T-cell (primary cell): ENCODE measurements around the gene ADPRM. TPM values are rescaled to one million over a fixed set of nuclear protein-coding genes. Genes with fewer than 3 reads are reported as not detected.
A peak's percentile ranks its signal among the peaks of the same experiment; 100 is the strongest.

Experiments used
- ATAC-seq, 4 experiments: fragments of 200-7000 bp in 3 of 4; fragments of 150-1000 bp in 1 of 4; cut with Tn5 transposase; replicated peaks in 1 of 4; 1 replicate in 3 of 4; 2 replicates in 1 of 4; pipeline ENCODE4 v1.10.0; 2021; ENCODE audit warnings: moderate library complexity in 3 of 4, mild to moderate bottlenecking in 2 of 4, moderate number of reproducible peaks in 1 of 4
- CTCF ChIA-PET, 2 donors: fragments of 300-600 bp; sonication (Branson Sonifier 250); formaldehyde crosslinking; loops; one replicate each; lab custom pipeline; 2022; ENCODE audit warnings: antibody characterized with exemption in 2 of 2; lab: Charles Lee
- POLR2A ChIA-PET, 2 donors: fragments of 300-600 bp; sonication (Branson Sonifier 250); formaldehyde crosslinking; loops; one replicate each; lab custom pipeline; 2022; ENCODE audit warnings: antibody characterized with exemption in 2 of 2; lab: Charles Lee
- DNase-seq, 35 experiments: peaks; one replicate each; pipeline versions ENCODE4 v3.0.0 to v3.0.0-alpha.2; 2013 to 2023
- H3K27ac ChIP-seq: one replicate; pipeline ENCODE4 v1.5.1; 2013; ENCODE audit warnings: low read length
- H3K27me3 ChIP-seq, 2 experiments: replicated peaks in 1 of 2; 1 replicate in 1 of 2; 2 replicates in 1 of 2; pipeline versions ENCODE4 v1.6.1 to v1.7.0; 2013; ENCODE audit warnings: low read length in 1 of 2, mixed read lengths in 1 of 2; ENCODE audit not compliant: control insufficient read depth in 2 of 2, insufficient read depth in 2 of 2; ENCODE audit errors: extremely low read depth in 1 of 2
- H3K36me3 ChIP-seq, 2 donors: 1 replicate in 1 of 2; 2 replicates in 1 of 2; pipeline versions ENCODE4 v1.6.1 to v1.7.0; 2013; ENCODE audit warnings: low read length in 1 of 2; ENCODE audit not compliant: control insufficient read depth in 2 of 2, insufficient read depth in 1 of 2; ENCODE audit errors: extremely low read depth in 1 of 2
- H3K4me1 ChIP-seq, 2 experiments: 1 replicate in 1 of 2; 2 replicates in 1 of 2; pipeline versions ENCODE4 v1.6.1 to v1.7.0; 2013; ENCODE audit warnings: low read length in 2 of 2, mixed read lengths in 1 of 2; ENCODE audit not compliant: insufficient read depth in 2 of 2, control insufficient read depth in 1 of 2; ENCODE audit errors: extremely low read depth in 1 of 2
- H3K4me3 ChIP-seq, 2 donors: 1 replicate in 1 of 2; 2 replicates in 1 of 2; pipeline versions ENCODE4 v1.5.1 to v1.7.0; 2013; ENCODE audit warnings: mild to moderate bottlenecking in 2 of 2, low read length in 1 of 2, moderate library complexity in 1 of 2; ENCODE audit not compliant: control insufficient read depth in 1 of 2; ENCODE audit errors: extremely low read depth in 1 of 2
- H3K9me3 ChIP-seq: 2 replicates; pipeline ENCODE4 v1.7.0; 2013
- H3K27ac Mint-ChIP-seq, 2 donors: one replicate each; pipeline ENCODE4 v1.8.0; 2020 to 2021; ENCODE audit warnings: mild to moderate bottlenecking in 2 of 2, mixed read lengths in 2 of 2
- H3K27me3 Mint-ChIP-seq, 2 donors: one replicate each; pipeline ENCODE4 v1.8.0; 2021 to 2022; ENCODE audit warnings: mixed read lengths in 2 of 2
- H3K36me3 Mint-ChIP-seq: one replicate; pipeline ENCODE4 v1.8.0; 2021; ENCODE audit warnings: mixed read lengths
- H3K4me1 Mint-ChIP-seq, 3 donors: one replicate each; pipeline ENCODE4 v1.8.0; 2020 to 2022; ENCODE audit warnings: mixed read lengths in 3 of 3, mild to moderate bottlenecking in 1 of 3
- H3K4me3 Mint-ChIP-seq, 3 donors: one replicate each; pipeline ENCODE4 v1.8.0; 2020 to 2022; ENCODE audit warnings: mild to moderate bottlenecking in 3 of 3, mixed read lengths in 3 of 3, moderate library complexity in 3 of 3
- H3K9me3 Mint-ChIP-seq, 3 donors: one replicate each; pipeline ENCODE4 v1.8.0; 2020 to 2022; ENCODE audit warnings: mixed read lengths in 3 of 3
- WGBS: methylation state at CpG from one replicate; pipeline ENCODE4 v1.1.5; 2013; ENCODE audit warnings: missing lambda C conversion rate; ENCODE audit not compliant: insufficient coverage; 5-methylcytosine and 5-hydroxymethylcytosine counted together
- total RNA-seq, 35 experiments: library from RNA in 6 of 35; stranded (reverse) in 6 of 35; fragments of 120-200 nt in 1 of 35; gene quantifications; one replicate each; pipeline versions ENCODE4 v1.2.1 to v1.2.4 and lab custom pipeline; 2013 to 2026

ADPRM gene
- total RNA-seq, 5 donors from 2014 or later (not counting 1 experiment from before 2014, with no cell fraction given), result 22.0 to 46.5 (median 31.7) TPM

- Mint-ChIP-seq H3K4me1 (peaks cover 61 to 68% (median 68%) of the 10 kb centered on the region in 3 donors), H3K4me3 (no peak overlapping the region), H3K27ac (peak overlapping the region; percentile 4 to 57), H3K36me3 (peaks cover 29% of the 10 kb centered on the region), H3K27me3 (no peaks in the 10 kb centered on the region), H3K9me3 (no peaks in the 10 kb centered on the region)
- no peaks in the 10 kb centered on the region for H3K27me3 ChIP-seq
- H3K9me3 ChIP-seq, result no peaks in the 10 kb centered on the region
- ChIA-PET CTCF (interaction anchor here in 1 of 2 donors (0.6 kb wide), 1 partner anchor 38 kb away, joined by 5 read pairs; no protein-coding TSS in a partner anchor), POLR2A (interaction anchor here in 1 of 2 donors (0.6 kb wide), 1 partner anchor 86 kb away, joined by 4 read pairs; no protein-coding TSS in a partner anchor)
- ATAC-seq, result no peak
- WGBS, result 83% methylated on average over 3 of the region's 5 CpGs
- DNase-seq, result no peak
- peaks cover 0 to 56% of the 10 kb centered on the region in 2 donors for H3K36me3 ChIP-seq
- H3K27ac ChIP-seq, result no peak overlapping the region
- peaks cover 9 to 22% of the 10 kb centered on the region in 2 experiments for H3K4me1 ChIP-seq
- H3K4me3 ChIP-seq, result no peak overlapping the region
Observed at GRCh38 chr17:10705727-10706126, 8.3 kb downstream of the ADPRM start.

- ChIA-PET CTCF (no interaction called here), POLR2A (no interaction called here)
- Histone ChIP-seq H3K27ac (no peak overlapping the region), H3K9me3 (no peaks in the 10 kb centered on the region), H3K4me3 (no peak overlapping the region), H3K4me1 (no peaks in the 10 kb centered on the region), H3K27me3 (no peaks in the 10 kb centered on the region), H3K36me3 (peaks cover 3 to 42% of the 10 kb centered on the region in 2 donors)
- 80% methylated on average over 1 of the region's 2 CpGs for WGBS
- H3K27me3 Mint-ChIP-seq, result no peaks in the 10 kb centered on the region
- H3K4me3 Mint-ChIP-seq, result no peak overlapping the region
- H3K4me1 Mint-ChIP-seq, result peaks cover 9 to 21% (median 15%) of the 10 kb centered on the region in 3 donors
- DNase-seq (no peak), ATAC-seq (no peak)
- H3K9me3 Mint-ChIP-seq, result no peaks in the 10 kb centered on the region
- peaks cover 36% of the 10 kb centered on the region for H3K36me3 Mint-ChIP-seq
- no peak overlapping the region for H3K27ac Mint-ChIP-seq
Observed at GRCh38 chr17:10713318-10713717, 15.9 kb downstream of the ADPRM start.

GRCh38 chr17:10716218-10716617, 18.8 kb downstream of the ADPRM start:
- H3K9me3 ChIP-seq, result no peaks in the 10 kb centered on the region
- H3K4me3 ChIP-seq, result no peak overlapping the region
- Mint-ChIP-seq H3K27ac (no peak overlapping the region), H3K4me1 (peaks cover 0 to 12% (median 0%) of the 10 kb centered on the region in 3 donors), H3K4me3 (no peak overlapping the region), H3K27me3 (no peaks in the 10 kb centered on the region), H3K36me3 (peaks cover 19% of the 10 kb centered on the region), H3K9me3 (no peaks in the 10 kb centered on the region)
- ChIA-PET CTCF (no interaction called here), POLR2A (interaction anchor here in 1 of 2 donors (0.5 kb wide), 1 partner anchor 64 kb away, joined by 5 read pairs; no protein-coding TSS in a partner anchor)
- ATAC-seq (no peak), DNase-seq (no peak)
- no peak overlapping the region for H3K27ac ChIP-seq
- H3K27me3 ChIP-seq, result no peaks in the 10 kb centered on the region
- H3K36me3 ChIP-seq, result peaks cover 3 to 15% of the 10 kb centered on the region in 2 donors
- H3K4me1 ChIP-seq, result no peaks in the 10 kb centered on the region
- 88% methylated on average over 5 of the region's 10 CpGs for WGBS

GRCh38 chr17:10718547-10718946, 21.2 kb downstream of the ADPRM start:
- ATAC-seq, result no peak
- H3K27ac Mint-ChIP-seq, result peak overlapping the region; percentile 48 to 57
- H3K4me1 Mint-ChIP-seq, result peaks cover 0 to 10% (median 0%) of the 10 kb centered on the region in 3 donors

GRCh38 chr17:10724546-10725195, 27.3 kb downstream of the ADPRM start:
- no peak overlapping the region for H3K27ac ChIP-seq
- Mint-ChIP-seq H3K36me3 (no peaks in the 10 kb centered on the region), H3K9me3 (no peaks in the 10 kb centered on the region), H3K27me3 (no peaks in the 10 kb centered on the region), H3K4me1 (peaks cover 4 to 7% (median 5%) of the 10 kb centered on the region in 3 donors), H3K27ac (peak overlapping the region in 1 of 2 donors; percentile 2), H3K4me3 (no peak overlapping the region)
- no peak for DNase-seq
- POLR2A ChIA-PET, result no interaction called here
- peaks cover 0 to 5% of the 10 kb centered on the region in 2 experiments for H3K4me1 ChIP-seq
- H3K27me3 ChIP-seq, result peaks cover 0 to 5% of the 10 kb centered on the region in 2 experiments
- no peaks in the 10 kb centered on the region for H3K36me3 ChIP-seq
- H3K4me3 ChIP-seq, result no peak overlapping the region
- WGBS, result 100% methylated on average over 1 of the region's 11 CpGs
- ATAC-seq, result no peak
- CTCF ChIA-PET, result interaction anchor here in 1 of 2 donors (0.6 kb wide), 1 partner anchor 95 kb away, joined by 8 read pairs; no protein-coding TSS in a partner anchor
- no peaks in the 10 kb centered on the region for H3K9me3 ChIP-seq

More at GRCh38 chr17:10718547-10718946, 21.2 kb downstream of the ADPRM start:
- ChIA-PET POLR2A (interaction anchor here in 1 of 2 donors (0.7 to 1.0 kb wide), 2 partner anchors 27 to 54 kb away, joined by 3 to 4 read pairs; no protein-coding TSS in a partner anchor), CTCF (no interaction called here)
- Histone ChIP-seq H3K4me1 (no peaks in the 10 kb centered on the region), H3K27me3 (no peaks in the 10 kb centered on the region), H3K36me3 (no peaks in the 10 kb centered on the region), H3K4me3 (no peak overlapping the region), H3K27ac (no peak overlapping the region), H3K9me3 (no peaks in the 10 kb centered on the region)
- DNase-seq, result no peak
- WGBS, result no CpG with 5 or more reads among the region's 1 CpG
- no peaks in the 10 kb centered on the region for H3K27me3 Mint-ChIP-seq
- no peaks in the 10 kb centered on the region for H3K9me3 Mint-ChIP-seq
- H3K36me3 Mint-ChIP-seq, result peaks cover 3% of the 10 kb centered on the region
- H3K4me3 Mint-ChIP-seq, result no peak overlapping the region

- no peak overlapping the region for H3K4me3 Mint-ChIP-seq
- no peak overlapping the region for H3K27ac Mint-ChIP-seq
- H3K36me3 Mint-ChIP-seq, result no peaks in the 10 kb centered on the region
Observed at GRCh38 chr17:10725262-10725661, 27.9 kb downstream of the ADPRM start.

More at GRCh38 chr17:10725262-10725661, 27.9 kb downstream of the ADPRM start:
- no peaks in the 10 kb centered on the region for H3K36me3 ChIP-seq
- DNase-seq (no peak), ATAC-seq (no peak)
- ChIA-PET CTCF (no interaction called here), POLR2A (no interaction called here)
- peaks cover 0 to 8% of the 10 kb centered on the region in 2 experiments for H3K27me3 ChIP-seq
- 100% methylated on average over 1 of the region's 3 CpGs for WGBS
- Mint-ChIP-seq H3K4me1 (peaks cover 8 to 10% (median 9%) of the 10 kb centered on the region in 3 donors), H3K9me3 (no peaks in the 10 kb centered on the region), H3K27me3 (no peaks in the 10 kb centered on the region)
- no peak overlapping the region for H3K27ac ChIP-seq
- no peak overlapping the region for H3K4me3 ChIP-seq
- peaks cover 0 to 9% of the 10 kb centered on the region in 2 experiments for H3K4me1 ChIP-seq
- H3K9me3 ChIP-seq, result no peaks in the 10 kb centered on the region
